Hepatocyte (in vitro differentiated cells): ENCODE data around the gene TRIM60.

ENCODE experiments used
- CTCF ChIP-seq: fragments of 200-600 bp; sonication (generic); IDR thresholded peaks from 2 replicates; pipeline ENCODE4 v1.5.1; 2016; ENCODE audit warnings: antibody characterized with exemption, mild to moderate bottlenecking; ENCODE audit not compliant: poor library complexity
- EZH2 ChIP-seq: fragments of 200-600 bp; sonication (generic); IDR thresholded peaks from 2 replicates; pipeline ENCODE4 v1.6.1; 2016; ENCODE audit warnings: antibody characterized with exemption, mild to moderate bottlenecking, borderline replicate concordance
- EZH2phosphoT487 ChIP-seq: fragments of 200-600 bp; sonication (generic); IDR thresholded peaks from one replicate; pipeline ENCODE4 v1.6.1; 2018; ENCODE audit warnings: antibody characterized with exemption, mild to moderate bottlenecking, low read depth, moderate library complexity; ENCODE audit not compliant: unreplicated experiment, severe bottlenecking

- TF ChIP-seq CTCF (no peak), EZH2 (no peak), EZH2phosphoT487 (no peak)
Observed at GRCh38 chr4:165009493-165010227, 22.1 kb upstream of the TRIM60 start.
